ENCODE data around the gene RUBCN.

DNA sequence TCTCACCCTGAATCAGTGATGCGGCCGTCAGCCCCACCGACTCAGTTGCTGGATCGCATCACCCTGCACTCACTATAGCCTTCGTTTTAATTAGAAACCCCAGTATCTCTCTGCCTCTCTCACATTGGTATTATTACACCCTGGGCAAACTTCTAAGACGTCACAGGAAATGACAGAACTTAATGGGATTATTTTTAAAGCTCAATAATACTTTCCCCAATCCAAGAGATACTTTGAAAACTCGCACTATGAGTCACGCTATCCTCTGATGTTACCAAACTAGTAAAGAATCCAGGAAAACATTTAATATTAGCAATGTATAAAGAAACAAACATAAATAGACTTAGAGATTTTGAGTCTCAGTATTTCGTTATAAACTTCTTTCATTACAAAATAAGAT, 36.6 kb downstream of the RUBCN start:
- TF ChIP-seq, protein P1, sequence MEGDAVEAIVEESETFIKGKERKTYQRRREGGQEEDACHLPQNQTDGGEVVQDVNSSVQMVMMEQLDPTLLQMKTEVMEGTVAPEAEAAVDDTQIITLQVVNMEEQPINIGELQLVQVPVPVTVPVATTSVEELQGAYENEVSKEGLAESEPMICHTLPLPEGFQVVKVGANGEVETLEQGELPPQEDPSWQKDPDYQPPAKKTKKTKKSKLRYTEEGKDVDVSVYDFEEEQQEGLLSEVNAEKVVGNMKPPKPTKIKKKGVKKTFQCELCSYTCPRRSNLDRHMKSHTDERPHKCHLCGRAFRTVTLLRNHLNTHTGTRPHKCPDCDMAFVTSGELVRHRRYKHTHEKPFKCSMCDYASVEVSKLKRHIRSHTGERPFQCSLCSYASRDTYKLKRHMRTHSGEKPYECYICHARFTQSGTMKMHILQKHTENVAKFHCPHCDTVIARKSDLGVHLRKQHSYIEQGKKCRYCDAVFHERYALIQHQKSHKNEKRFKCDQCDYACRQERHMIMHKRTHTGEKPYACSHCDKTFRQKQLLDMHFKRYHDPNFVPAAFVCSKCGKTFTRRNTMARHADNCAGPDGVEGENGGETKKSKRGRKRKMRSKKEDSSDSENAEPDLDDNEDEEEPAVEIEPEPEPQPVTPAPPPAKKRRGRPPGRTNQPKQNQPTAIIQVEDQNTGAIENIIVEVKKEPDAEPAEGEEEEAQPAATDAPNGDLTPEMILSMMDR (optimal IDR thresholded peaks at IDR 0.05 in 1 of 3, IDR thresholded peaks at IDR 0.05 in 1 of 3, conservative IDR thresholded peaks at IDR 0.05 in 1 of 3; ENCODE audit: extremely low read depth in 1 of 3, insufficient read depth in 2 of 3, low read length in 3 of 3): no peak
- no peak for TF ChIP-seq EZH2 (IDR thresholded peaks at IDR 0.05; ENCODE audit: low read length)
